Transverse colon (tissue), 4 donors: ENCODE data around the gene GJC1.

Experiments
- CTCF ChIP-seq, 5 experiments: fragments of 200-600 bp in 3 of 5; fragments of 450-650 bp in 2 of 5; sonication (generic) in 3 of 5; IDR thresholded peaks; 1 replicate in 2 of 5; 2 replicates in 3 of 5; pipeline ENCODE4 v1.5.1; 2016 to 2017; ENCODE audit warnings: antibody characterized with exemption in 5 of 5, inconsistent platforms in 3 of 5, mild to moderate bottlenecking in 2 of 5, moderate library complexity in 1 of 5
- EP300 ChIP-seq: sonication (generic); formaldehyde crosslinking; IDR thresholded peaks from one replicate; pipeline ENCODE4 v1.6.1; 2017; ENCODE audit warnings: antibody characterized with exemption, low read depth
- POLR2A ChIP-seq: fragments of 450-650 bp; IDR thresholded peaks from one replicate; pipeline ENCODE4 v1.6.1; 2016; ENCODE audit warnings: antibody characterized with exemption, mild to moderate bottlenecking, moderate library complexity
- POLR2AphosphoS5 ChIP-seq, 3 donors: sonication (generic); formaldehyde crosslinking; IDR thresholded peaks; one replicate each; pipeline ENCODE4 v1.6.1; 2016; ENCODE audit warnings: antibody characterized with exemption in 3 of 3

GRCh38 chr17:44865931-44866330 is 35.8 kb upstream of the GJC1 start:
- TF ChIP-seq CTCF (IDR thresholded peaks at IDR 0.05) (no peak), POLR2AphosphoS5 (IDR thresholded peaks at IDR 0.05) (no peak), POLR2A (no peak), EP300 (no peak)
